Central memory CD8-positive, alpha-beta T cell (primary cell): ENCODE measurements around the gene RREB1.

Experiments
- ATAC-seq: fragments of 150-1000 bp; cut with Tn5 transposase; replicated peaks from 2 replicates; pipeline ENCODE4 v1.10.0; 2022; ENCODE audit warnings: mild to moderate bottlenecking, moderate FRiP score, moderate number of reproducible peaks; ENCODE audit not compliant: poor library complexity, severe bottlenecking; ENCODE audit errors: extremely low read depth
- DNase-seq, 2 donors: peaks; one replicate each; pipeline ENCODE4 v3.0.0; 2021; ENCODE audit warnings: low spot score in 2 of 2
- H3K27ac Mint-ChIP-seq: one replicate; pipeline ENCODE4 v1.8.0; 2022; ENCODE audit warnings: low read depth, mild to moderate bottlenecking, moderate library complexity, mixed read lengths
- H3K27me3 Mint-ChIP-seq: one replicate; pipeline ENCODE4 v1.8.0; 2022; ENCODE audit warnings: mixed read lengths
- H3K36me3 Mint-ChIP-seq: one replicate; pipeline ENCODE4 v1.8.0; 2022; ENCODE audit warnings: mild to moderate bottlenecking, moderate library complexity, mixed read lengths; ENCODE audit not compliant: insufficient read depth
- H3K4me1 Mint-ChIP-seq: one replicate; pipeline ENCODE4 v1.8.0; 2022; ENCODE audit warnings: mixed read lengths
- H3K4me3 Mint-ChIP-seq: one replicate; pipeline ENCODE4 v1.8.0; 2022; ENCODE audit warnings: mild to moderate bottlenecking, moderate library complexity, mixed read lengths
- H3K9me3 Mint-ChIP-seq: one replicate; pipeline ENCODE4 v1.8.0; 2022; ENCODE audit warnings: mixed read lengths

RREB1 gene

DNA sequence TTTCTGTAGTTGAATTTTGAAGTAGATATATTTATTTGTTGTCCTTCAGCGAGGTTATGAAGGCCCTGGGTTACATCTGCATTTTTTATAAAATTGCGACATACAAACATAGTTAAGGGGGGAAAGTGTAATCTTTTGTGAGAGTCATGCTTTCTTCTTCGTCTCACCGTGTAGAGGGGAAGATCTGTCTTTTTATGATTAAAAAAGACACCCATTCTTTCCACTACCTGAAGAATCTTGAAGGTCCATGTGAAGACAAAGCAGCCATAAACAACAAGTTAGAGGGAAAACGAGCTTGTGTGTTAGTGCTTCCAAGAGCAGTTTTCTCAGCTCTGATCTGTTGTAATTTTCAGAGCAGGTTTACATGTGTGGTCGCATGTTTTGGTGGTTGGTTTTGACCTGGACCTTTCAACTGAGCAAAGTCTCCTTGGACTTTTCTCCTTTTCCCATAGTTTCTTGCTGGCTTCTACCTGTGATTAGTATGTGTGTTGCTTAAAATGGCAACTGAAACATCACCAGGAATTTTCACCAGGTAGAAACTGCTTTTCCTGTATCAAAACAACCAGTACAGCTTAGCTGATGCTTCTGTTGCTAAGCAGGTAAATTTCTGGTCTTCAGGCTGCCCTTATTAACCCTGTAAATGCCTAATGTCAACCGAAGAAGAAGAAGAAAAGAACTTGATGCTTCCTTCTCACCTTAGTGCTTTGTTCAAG is 37.3 kb downstream of the RREB1 start:
- ATAC-seq = no peak
- DNase-seq = no peak
- H3K27ac Mint-ChIP-seq = no peak overlapping the region
- H3K27me3 Mint-ChIP-seq = no peaks in the 10 kb centered on the region
- H3K4me3 Mint-ChIP-seq = no peak overlapping the region
- no peaks in the 10 kb centered on the region for H3K9me3 Mint-ChIP-seq
- peaks cover 8% of the 10 kb centered on the region for H3K36me3 Mint-ChIP-seq
- peaks cover 56% of the 10 kb centered on the region for H3K4me1 Mint-ChIP-seq

- no peaks in the 10 kb centered on the region for H3K9me3 Mint-ChIP-seq
- no peak overlapping the region for H3K4me3 Mint-ChIP-seq
- no peak for DNase-seq
- no peak overlapping the region for H3K27ac Mint-ChIP-seq
- peaks cover 61% of the 10 kb centered on the region for H3K4me1 Mint-ChIP-seq
- no peaks in the 10 kb centered on the region for H3K27me3 Mint-ChIP-seq
- no peak for ATAC-seq
- H3K36me3 Mint-ChIP-seq = peaks cover 8% of the 10 kb centered on the region
Observed at GRCh38 chr6:7145585-7145884, 37.8 kb downstream of the RREB1 start.

DNA sequence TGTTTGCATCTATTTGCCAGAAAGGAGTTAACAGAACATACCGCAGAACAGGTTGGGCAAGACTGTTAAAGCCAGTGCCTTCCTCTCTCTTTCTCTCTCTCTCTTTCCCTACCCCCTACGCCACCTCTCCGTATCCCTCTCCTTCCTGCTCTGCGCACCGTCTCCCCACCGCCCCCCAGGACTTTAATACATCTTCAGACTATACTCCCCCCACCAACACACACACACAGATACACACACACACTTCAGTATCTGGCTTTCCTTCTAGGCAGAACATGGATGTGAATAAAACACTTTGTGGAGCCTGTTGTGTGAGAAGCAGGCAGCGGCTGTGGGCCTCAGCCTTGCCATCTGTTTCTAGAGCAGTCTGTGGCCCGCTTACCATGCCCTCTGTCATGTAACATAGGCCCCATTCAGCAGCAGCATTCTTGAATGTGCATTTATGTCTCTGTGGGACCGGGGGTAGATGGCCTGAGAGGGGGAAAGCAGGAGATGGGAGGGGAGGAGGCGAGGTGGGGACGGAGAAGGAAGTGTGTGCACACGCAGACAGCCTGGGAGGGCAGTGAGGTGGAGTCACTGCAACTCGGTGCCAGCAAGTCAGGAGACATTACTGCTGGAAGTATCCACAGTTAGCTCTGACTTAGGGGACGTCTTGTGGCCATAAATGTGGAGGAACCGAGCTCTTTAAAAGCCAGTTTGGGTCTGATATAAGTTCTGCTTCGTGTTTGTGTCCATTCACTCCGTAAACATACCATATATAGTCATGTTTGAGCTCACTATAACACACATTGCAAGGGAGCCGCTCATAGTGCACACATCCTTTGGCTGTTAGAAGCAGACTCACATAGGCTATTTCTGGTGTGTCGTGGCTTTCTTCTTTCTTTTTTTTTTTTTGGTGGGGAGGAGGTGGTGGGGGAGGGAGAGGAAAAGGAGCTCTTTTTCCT is 38.4 kb downstream of the RREB1 start:
- ATAC-seq (peak; percentile 40), DNase-seq (no peak)
- Mint-ChIP-seq H3K4me1 (peaks cover 63% of the 10 kb centered on the region), H3K4me3 (peak overlapping the region; percentile 36), H3K36me3 (peaks cover 8% of the 10 kb centered on the region), H3K27me3 (no peaks in the 10 kb centered on the region), H3K27ac (peak overlapping the region; percentile 65), H3K9me3 (no peaks in the 10 kb centered on the region)

- ATAC-seq (no peak), DNase-seq (no peak)
- peaks cover 66% of the 10 kb centered on the region for H3K4me1 Mint-ChIP-seq
- peak overlapping the region; percentile 34 for H3K4me3 Mint-ChIP-seq
- H3K27ac Mint-ChIP-seq = peak overlapping the region; percentile 65
- H3K27me3 Mint-ChIP-seq = no peaks in the 10 kb centered on the region
- H3K36me3 Mint-ChIP-seq = peaks cover 8% of the 10 kb centered on the region
- no peaks in the 10 kb centered on the region for H3K9me3 Mint-ChIP-seq
Observed at GRCh38 chr6:7147051-7147671, 39.4 kb downstream of the RREB1 start.

- H3K4me3 Mint-ChIP-seq = no peak overlapping the region
- peaks cover 6% of the 10 kb centered on the region for H3K36me3 Mint-ChIP-seq
- peaks cover 68% of the 10 kb centered on the region for H3K4me1 Mint-ChIP-seq
- no peaks in the 10 kb centered on the region for H3K9me3 Mint-ChIP-seq
- no peaks in the 10 kb centered on the region for H3K27me3 Mint-ChIP-seq
- DNase-seq (no peak), ATAC-seq (no peak)
- no peak overlapping the region for H3K27ac Mint-ChIP-seq
Observed at GRCh38 chr6:7148100-7148822, 40.5 kb downstream of the RREB1 start.

DNA sequence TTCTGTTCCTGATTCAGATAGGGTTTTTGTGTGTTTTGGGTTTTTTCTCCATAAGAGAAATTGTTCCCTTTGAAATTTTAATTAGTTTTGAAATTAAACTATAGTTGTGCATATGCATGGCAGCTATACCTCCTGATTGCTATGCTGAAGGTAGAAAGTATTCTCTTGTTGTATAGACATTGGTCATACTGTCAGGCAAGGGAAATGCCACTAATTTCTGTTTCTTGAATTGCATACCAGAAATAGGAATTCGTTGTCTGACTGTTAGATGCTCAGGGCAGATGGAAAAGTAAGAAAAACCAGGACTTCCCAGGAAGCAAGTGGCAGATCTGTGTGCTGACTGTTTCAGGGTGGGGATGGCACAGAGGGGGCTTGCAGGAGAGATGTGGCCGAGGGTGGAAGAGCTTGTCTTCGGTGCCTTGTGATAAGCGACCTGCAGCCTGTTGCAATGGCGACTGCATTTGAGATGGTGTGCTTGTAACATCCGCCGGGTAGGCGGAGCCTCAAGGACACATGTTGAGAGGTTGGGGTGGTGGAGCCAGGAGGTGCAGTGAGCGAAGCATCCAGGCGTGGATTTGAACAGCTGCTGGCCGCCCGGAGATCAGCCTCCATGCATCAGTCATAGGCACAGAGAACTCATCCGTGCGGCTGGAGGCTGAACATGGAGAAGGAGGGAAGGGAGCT is 42.8 kb downstream of the RREB1 start:
- no peaks in the 10 kb centered on the region for H3K9me3 Mint-ChIP-seq
- H3K4me3 Mint-ChIP-seq = no peak overlapping the region
- ATAC-seq = no peak
- H3K4me1 Mint-ChIP-seq = peaks cover 79% of the 10 kb centered on the region
- DNase-seq = no peak
- H3K36me3 Mint-ChIP-seq = peaks cover 4% of the 10 kb centered on the region
- no peaks in the 10 kb centered on the region for H3K27me3 Mint-ChIP-seq
- H3K27ac Mint-ChIP-seq = peak overlapping the region; percentile 73

GRCh38 chr6:7151381-7151780 is 43.6 kb downstream of the RREB1 start:
- ATAC-seq (no peak), DNase-seq (no peak)
- Mint-ChIP-seq H3K27ac (peak overlapping the region; percentile 4), H3K4me1 (peaks cover 79% of the 10 kb centered on the region), H3K9me3 (no peaks in the 10 kb centered on the region), H3K4me3 (no peak overlapping the region), H3K27me3 (no peaks in the 10 kb centered on the region), H3K36me3 (peaks cover 4% of the 10 kb centered on the region)

DNA sequence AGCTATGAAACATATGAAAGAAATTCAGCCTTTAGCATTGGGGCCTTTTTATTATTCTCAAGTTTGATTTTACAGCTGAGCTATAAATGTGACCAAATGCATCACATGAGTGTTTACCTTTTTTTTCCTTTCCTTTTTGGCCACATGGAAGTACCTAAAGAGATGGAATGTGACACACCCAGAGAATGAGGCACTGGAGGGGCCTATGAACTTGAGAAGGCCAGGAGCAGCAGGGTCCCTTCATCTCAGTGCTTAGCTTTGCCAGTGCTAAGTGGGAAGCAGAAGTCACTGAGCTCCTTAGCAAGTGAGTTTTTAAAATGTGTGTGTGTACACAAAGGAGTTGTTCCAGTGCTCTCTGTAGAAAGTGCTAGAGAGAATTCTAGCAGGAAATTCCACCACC is 44.7 kb downstream of the RREB1 start:
- DNase-seq (no peak), ATAC-seq (no peak)
- no peak overlapping the region for H3K27ac Mint-ChIP-seq
- no peak overlapping the region for H3K4me3 Mint-ChIP-seq
- H3K27me3 Mint-ChIP-seq = no peaks in the 10 kb centered on the region
- H3K9me3 Mint-ChIP-seq = no peaks in the 10 kb centered on the region
- H3K4me1 Mint-ChIP-seq = peaks cover 73% of the 10 kb centered on the region
- H3K36me3 Mint-ChIP-seq = peaks cover 2% of the 10 kb centered on the region

GRCh38 chr6:7153789-7154188 is 46.0 kb downstream of the RREB1 start:
- Mint-ChIP-seq H3K9me3 (no peaks in the 10 kb centered on the region), H3K27me3 (no peaks in the 10 kb centered on the region), H3K4me1 (peaks cover 81% of the 10 kb centered on the region), H3K27ac (no peak overlapping the region), H3K36me3 (peaks cover under 1% of the 10 kb centered on the region), H3K4me3 (no peak overlapping the region)
- DNase-seq (no peak), ATAC-seq (no peak)

DNA sequence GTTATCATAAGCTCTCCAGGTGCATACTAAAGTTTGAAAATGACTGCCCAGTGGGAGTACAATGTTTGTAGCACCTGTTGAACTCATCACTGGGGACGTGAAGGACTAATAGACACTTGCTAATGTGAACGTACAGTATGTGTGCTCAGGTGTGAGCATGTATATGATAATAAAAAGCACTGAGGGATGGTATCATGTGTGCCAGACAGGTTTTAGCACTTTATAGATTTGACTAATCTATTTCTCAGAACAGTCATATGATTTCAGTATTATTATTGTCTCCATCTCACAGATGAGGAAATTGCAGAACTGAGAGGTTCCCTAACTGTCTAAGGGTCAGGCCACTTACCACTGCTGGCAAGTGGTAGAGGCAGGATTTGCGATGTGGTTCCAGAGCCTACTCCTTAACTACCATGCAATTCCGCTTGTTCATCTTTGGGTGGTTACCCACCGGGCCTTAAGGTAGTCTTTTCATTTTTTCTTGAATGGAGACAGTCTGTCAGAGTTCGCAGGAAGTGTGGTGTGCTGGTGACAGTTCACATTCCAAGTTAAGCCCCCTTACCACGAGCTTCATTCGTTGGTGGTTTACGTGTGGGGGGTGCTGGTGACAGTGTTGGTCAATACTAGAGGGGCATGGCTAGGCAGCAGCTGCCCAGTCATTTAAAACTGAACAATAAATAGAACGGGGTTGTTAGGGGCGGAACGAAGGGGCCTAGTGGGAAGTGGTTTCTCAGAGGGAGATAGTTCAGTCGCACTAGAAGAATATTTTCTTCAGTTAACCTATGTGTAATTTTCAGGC is 46.8 kb downstream of the RREB1 start:
- Mint-ChIP-seq H3K4me3 (peak overlapping the region; percentile 55), H3K9me3 (no peaks in the 10 kb centered on the region), H3K27me3 (no peaks in the 10 kb centered on the region), H3K36me3 (no peaks in the 10 kb centered on the region), H3K27ac (peak overlapping the region; percentile 82), H3K4me1 (peaks cover 84% of the 10 kb centered on the region)
- ATAC-seq (peak; percentile 44), DNase-seq (no peak)

GRCh38 chr6:7155871-7156579 is 48.3 kb downstream of the RREB1 start:
- H3K27me3 Mint-ChIP-seq = no peaks in the 10 kb centered on the region
- DNase-seq (no peak), ATAC-seq (no peak)
- H3K4me3 Mint-ChIP-seq = no peak overlapping the region
- H3K9me3 Mint-ChIP-seq = no peaks in the 10 kb centered on the region
- peaks cover 74% of the 10 kb centered on the region for H3K4me1 Mint-ChIP-seq
- H3K36me3 Mint-ChIP-seq = peaks cover 2% of the 10 kb centered on the region
- H3K27ac Mint-ChIP-seq = peak overlapping the region; percentile 82
